Stimulated activated naive CD4-positive, alpha-beta T cell treated with Interleukin-2 at 50 U/mL for 16 hours (primary cell): Measurements from ENCODE around the gene GSC2.

Experiments used
- DNase-seq: peaks from one replicate; lab custom pipeline; 2025; lab: John Stamatoyannopoulos, UW

The GSC2 gene

DNA sequence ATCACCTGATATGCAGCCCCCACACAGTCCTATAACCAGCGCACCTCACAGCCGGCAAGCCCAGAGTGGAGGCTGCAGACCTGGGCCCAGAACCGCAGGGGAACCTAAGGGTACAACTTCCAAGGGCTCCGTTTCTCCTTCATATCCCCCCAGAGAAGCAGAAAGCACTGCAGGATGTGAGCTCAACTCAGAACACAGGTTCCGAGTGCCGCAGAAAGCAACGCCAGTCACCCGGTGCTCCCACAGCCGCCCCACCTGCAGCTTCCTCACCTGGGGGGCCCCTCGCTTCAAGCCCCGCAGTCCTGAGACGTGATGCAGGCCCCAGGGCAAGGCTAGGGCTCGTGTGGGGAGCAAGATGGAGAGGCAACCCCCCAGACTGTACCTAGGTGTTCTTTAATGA is 16.5 kb downstream of the GSC2 start:
- no peak for DNase-seq

- no peak for DNase-seq
Measured at GRCh38 chr22:19132693-19133400, 17.2 kb downstream of the GSC2 start.

- DNase-seq: no peak
Measured at GRCh38 chr22:19132153-19132552, 17.9 kb downstream of the GSC2 start.

- DNase-seq: no peak
Measured at GRCh38 chr22:19131685-19132015, 18.4 kb downstream of the GSC2 start.

DNA sequence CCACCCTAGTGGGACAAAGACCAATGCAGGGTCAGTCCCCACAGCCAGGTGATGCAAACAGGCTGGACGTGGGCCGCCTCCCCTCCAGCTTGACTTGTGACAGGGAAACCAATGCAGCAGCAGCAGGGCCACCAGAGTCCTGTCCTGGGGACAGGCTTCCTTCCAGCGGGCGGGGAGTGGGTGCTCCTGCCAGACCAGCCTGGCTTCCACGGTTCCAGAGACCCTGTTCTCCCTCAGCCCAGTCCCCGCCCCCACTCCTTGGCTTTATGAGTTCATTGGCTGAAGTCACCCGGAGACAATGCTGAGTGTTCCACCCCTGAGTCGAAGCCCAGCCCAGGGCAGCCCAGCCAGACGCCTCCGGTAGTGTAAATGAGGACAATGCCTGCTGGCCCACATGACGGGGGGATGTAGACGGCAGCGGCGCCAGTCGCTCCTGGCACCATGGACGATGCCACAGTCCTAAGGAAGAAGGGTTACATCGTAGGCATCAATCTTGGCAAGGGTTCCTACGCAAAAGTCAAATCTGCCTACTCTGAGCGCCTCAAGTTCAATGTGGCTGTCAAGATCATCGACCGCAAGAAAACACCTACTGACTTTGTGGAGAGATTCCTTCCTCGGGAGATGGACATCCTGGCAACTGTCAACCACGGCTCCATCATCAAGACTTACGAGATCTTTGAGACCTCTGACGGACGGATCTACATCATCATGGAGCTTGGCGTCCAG is 19.0 kb downstream of the GSC2 start, which contains the start of gene TSSK2:
Gene TSSK2, plus strand, starts transcription at position 350 of the 726 bp plus-strand sequence. Its CDS starts 92 bp downstream, at position 442.
- no peak for DNase-seq

- no peak for DNase-seq
Measured at GRCh38 chr22:19129871-19130270, 20.2 kb downstream of the GSC2 start.

DNA sequence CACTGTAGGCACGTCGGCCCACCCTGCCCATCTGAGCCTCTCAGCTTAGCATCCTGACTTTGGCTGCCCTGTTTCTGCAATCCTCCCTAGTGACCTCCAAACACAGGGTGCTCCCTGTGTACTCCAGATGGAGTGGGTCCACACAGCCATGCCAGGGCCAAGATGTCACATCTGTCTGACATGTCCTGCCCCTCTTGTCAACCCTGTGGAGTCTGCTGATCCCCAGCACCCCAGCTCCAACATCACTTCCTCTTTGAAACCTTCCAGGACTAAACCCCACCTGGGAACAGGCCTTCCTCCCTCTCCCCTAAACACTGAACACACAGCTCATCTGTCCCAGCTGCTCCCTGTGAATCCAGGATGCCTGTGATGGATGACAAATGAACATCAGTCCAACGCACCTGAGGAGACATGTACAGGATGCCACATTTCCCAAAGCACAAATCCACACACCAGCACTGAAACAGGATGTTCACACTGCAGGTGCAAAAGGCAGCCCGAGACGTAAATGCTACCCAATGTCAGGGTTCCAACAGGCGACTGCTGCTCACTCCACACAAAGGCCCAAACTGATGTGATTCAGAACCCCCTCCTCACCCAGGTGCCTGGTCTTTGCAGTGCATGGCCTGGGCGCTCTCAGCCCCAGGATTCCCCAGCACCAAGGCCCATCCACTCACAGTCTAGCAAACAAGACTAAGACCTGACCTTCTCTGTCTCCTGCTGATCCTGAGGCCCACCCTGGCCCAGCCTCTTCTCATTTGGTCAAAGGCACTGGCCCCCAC is 21.0 kb downstream of the GSC2 start:
- no peak for DNase-seq

- no peak for DNase-seq
Measured at GRCh38 chr22:19128009-19128401, 22.1 kb downstream of the GSC2 start.

GRCh38 chr22:19127329-19128008 is 22.6 kb downstream of the GSC2 start:
- no peak for DNase-seq

- DNase-seq: no peak
Measured at GRCh38 chr22:19126309-19127273, 23.5 kb downstream of the GSC2 start.

GRCh38 chr22:19125474-19126308 is 24.4 kb downstream of the GSC2 start:
- DNase-seq: no peak

DNA sequence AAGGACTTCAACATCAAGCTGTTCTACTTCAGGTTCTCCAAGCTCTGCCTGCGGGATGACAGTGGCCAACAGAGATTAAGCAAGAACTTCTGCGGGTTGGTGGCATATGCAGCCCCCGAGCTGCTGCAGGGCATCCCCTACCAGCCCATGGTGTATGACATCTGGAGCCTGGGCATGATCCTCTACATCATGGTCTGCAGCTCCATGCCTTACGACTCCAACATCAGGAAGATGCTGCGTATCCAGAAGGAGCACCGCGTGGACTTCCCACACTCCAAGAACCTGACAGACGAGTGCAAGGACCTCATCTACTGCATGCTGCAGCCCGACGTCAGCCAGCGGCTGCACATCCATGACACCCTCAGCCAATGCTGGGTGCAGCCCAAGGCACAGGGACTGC is 25.1 kb downstream of the GSC2 start:
- DNase-seq: no peak

- no peak for DNase-seq
Measured at GRCh38 chr22:19124377-19124776, 25.7 kb downstream of the GSC2 start.

DNA sequence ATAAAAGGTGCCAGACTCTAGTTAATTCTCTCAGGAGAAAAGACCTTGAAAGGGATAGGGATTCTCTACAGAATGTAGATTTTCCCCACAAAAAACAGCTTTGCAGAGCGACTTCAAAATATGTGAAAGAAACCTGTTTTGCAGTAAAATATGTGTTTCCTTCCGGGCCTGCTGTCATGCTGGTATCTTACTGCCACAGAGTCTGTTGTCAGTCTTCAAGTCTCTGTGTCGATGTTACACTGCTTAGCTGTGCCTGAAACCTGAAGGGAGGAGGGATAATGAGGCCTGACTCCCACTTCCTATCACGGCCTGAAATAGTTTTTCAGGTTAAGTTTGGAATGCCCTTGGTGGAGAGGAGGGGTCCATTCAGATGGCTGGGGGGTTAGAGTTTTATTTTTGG is 26.2 kb downstream of the GSC2 start:
- DNase-seq: no peak

DNA sequence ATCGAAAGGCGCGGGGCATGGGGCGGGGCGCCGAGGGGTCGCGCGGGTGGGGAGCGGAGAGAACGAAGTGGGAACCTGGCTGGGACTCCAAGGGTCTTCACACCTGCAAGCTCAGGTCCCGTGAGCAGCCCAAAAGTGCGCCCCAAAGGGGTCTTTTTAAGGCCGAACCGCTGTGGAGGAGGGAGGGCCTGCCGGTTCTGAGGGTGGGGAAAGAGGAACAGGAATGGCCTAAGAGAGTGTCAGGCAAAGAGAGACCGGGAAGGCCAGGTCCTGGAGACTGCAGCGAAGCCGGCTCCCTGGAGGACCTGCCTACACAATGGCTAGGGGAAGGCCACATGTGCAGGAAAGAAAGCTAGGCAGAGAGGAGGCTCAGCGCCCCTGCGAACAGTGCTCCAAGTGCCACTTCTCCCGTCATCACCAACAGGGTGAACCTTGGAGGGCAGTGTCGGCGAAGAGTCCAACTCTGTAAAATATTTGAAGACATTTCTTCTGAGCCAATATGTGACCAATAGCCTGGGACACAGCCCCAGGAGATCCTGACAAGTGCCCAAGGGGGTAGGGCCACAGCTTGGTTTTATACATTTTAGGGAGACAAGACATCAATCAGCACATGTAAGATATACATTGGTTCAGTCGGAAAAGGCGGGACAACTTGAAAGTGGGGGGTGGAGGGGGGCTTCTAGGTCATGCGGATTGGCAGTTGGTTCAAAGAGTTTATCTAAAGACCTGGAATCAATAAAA is 27.2 kb downstream of the GSC2 start:
- DNase-seq: no peak

GRCh38 chr22:19122143-19122751 is 27.8 kb downstream of the GSC2 start, which contains the start of gene DGCR2:
DGCR2 (minus strand) TSS chr22:19122412; CDS start chr22:19122206, 206 bp downstream.
- peak; percentile 94 for DNase-seq

- peak; percentile 24 for DNase-seq
Measured at GRCh38 chr22:19121631-19122142, 28.4 kb downstream of the GSC2 start.

DNA sequence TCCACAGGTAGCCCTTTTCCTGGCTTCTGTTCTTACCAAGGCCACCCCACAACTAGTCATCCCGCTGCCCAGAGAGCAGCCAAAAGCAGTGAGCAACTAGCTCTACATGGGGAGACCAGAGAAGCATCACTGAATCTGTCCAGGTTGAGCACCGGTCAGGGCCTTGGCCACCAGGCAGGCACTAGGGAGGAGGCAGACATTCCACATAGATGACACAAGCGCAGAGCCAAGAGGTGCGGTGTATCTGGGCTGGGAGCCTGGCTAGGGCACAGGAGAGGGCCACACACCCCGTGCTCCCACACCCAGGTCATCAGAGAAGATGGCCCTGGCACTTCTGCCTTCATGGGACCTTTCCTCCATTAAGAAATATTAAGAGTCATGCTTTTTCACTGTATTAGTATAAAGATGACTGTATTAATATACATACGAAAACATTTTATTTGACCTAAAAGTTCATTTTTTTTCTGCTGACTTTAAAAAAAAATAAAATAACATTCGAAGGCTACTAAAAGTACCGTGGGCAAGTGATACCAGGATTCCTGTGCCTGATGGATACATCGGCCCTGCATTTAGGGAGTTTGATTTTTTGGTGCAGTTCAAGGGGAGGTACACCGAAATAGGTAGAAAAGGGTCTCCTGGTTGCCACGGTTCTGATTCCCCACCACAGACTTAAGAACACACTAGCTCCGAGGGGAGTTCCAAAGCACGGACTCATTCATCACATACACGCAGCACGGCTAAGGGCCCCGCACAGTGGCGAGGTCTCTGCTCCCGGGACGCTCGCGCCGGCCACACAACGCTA is 29.1 kb downstream of the GSC2 start:
- no peak for DNase-seq
